NCI-H345 treated with DMSO at 0.1 percent for 48 hours (cell line): ENCODE data around the gene SIGLEC5.
"Not testable (repeated sequence)": the region's sequence is repeated elsewhere in the genome, so short reads cannot be mapped to it uniquely, and the experiment has no call there.

Experiments
- DNase-seq: peaks from one replicate; lab custom pipeline; 2025; ENCODE audit not compliant: unreplicated experiment; lab: John Stamatoyannopoulos, UW

Gene SIGLEC5, protein sequence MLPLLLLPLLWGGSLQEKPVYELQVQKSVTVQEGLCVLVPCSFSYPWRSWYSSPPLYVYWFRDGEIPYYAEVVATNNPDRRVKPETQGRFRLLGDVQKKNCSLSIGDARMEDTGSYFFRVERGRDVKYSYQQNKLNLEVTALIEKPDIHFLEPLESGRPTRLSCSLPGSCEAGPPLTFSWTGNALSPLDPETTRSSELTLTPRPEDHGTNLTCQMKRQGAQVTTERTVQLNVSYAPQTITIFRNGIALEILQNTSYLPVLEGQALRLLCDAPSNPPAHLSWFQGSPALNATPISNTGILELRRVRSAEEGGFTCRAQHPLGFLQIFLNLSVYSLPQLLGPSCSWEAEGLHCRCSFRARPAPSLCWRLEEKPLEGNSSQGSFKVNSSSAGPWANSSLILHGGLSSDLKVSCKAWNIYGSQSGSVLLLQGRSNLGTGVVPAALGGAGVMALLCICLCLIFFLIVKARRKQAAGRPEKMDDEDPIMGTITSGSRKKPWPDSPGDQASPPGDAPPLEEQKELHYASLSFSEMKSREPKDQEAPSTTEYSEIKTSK

DNA sequence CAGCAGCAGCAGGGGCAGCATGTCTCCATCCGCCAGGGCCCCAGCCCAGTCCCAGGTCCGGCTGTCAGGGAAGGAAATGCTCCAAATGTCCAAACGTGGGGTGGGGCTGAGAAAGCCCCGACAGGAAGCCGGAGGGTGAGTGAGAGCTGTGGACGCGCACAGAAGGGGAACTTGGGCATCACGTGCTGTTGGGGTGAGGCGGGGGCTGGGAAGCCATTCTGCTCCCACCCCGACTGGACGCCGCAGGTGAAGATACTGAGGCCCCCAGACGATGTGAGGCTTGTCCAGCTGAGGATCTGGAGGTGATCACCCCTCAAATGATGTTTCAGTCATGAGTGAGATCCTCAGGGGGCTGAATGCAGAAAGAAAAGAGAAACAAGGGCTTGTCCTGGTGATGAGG is at the start of gene SIGLEC5:
Gene SIGLEC5, minus strand, starts transcription at position 87 of the 400 bp plus-strand sequence. Its CDS starts 66 bp downstream, at position 21.
- DNase-seq, result not testable (repeated sequence)

DNA sequence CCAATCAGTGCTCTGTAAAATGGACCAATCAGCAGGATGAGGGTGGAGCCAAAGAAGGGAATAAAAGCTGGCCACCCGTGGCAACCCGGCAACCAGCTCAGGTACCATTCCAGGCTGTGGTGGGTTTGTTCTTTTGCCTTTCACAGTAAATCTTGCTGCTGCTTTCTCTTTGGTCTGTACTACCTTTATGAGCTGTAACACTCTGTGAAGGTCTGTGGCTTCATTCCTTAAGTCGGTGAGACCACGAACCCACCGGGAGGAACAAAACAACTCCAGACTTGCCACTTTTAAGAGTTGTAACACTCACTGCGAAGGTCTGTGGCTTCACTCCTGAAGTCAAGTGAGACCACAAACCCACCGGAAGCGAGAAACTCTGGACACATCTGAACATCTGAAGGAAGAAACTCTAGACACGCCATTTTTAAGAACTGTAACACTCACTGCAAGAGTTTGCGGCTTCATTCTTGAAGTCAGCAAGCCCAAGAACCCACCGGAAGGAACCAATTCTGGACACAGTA is 46.4 kb upstream of the SIGLEC5 start:
- DNase-seq, result no peak

GRCh38 chr19:51675911-51676565 is 45.8 kb upstream of the SIGLEC5 start:
- DNase-seq, result not testable (repeated sequence)

- DNase-seq, result no peak
Observed at GRCh38 chr19:51668216-51668615, 38.0 kb upstream of the SIGLEC5 start.

DNA sequence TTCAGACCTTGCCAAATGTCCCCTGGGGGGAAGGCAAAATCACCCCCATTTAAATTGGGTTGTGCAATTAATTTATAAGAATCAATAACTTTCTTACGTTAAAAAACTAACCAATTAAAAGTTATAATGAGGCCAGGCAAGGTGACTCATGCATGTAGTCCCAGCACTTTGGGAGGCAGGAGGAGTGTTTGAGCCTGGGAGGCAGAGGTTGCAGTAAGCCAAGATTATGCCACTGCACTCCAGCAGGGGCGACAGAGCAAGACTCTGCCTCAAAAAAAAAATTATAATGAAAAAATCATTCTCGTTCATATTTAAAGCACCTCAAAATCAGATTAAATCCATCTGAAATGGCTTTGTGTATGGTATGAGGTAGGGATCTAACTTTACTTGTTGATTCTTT is 34.8 kb upstream of the SIGLEC5 start:
- DNase-seq, result no peak

- no peak for DNase-seq
Observed at GRCh38 chr19:51664131-51664530, 33.9 kb upstream of the SIGLEC5 start.

- no peak for DNase-seq
Observed at GRCh38 chr19:51663650-51664049, 33.4 kb upstream of the SIGLEC5 start.

GRCh38 chr19:51660975-51661600 is 30.9 kb upstream of the SIGLEC5 start:
- no peak for DNase-seq

GRCh38 chr19:51654783-51655182 is 24.6 kb upstream of the SIGLEC5 start:
- DNase-seq, result no peak

- no peak for DNase-seq
Observed at GRCh38 chr19:51653162-51653561, 23.0 kb upstream of the SIGLEC5 start.

- no peak for DNase-seq
Observed at GRCh38 chr19:51652266-51652665, 22.1 kb upstream of the SIGLEC5 start.

DNA sequence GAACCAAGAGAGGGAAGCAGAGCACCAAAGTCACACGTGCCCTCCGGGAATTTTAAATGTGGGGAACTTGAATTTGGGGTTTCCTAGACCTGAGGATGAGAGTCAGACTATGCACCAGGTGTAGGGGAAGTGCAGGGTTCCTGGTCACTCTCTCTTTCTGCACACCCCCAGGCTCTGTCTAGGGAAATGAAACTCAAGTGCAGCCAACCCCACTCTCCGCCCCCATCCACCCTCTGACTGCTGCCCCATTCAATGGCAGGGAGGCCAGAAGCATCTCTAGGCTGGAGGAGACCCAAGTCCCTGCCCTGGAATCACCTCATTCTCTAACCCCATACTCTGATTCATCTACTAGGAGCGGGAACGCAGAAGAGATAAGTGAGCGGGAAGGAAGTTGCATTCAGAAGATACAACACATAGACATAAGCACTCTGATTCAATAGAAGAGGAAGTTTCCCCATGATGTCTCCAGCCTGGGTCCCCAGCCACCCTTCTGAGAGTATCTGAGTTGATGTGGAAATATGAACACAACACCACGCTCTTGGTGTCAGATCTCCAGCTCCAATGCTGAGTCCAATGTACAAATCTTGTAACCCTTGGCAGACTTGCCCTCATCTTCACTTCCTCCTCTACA is 21.1 kb upstream of the SIGLEC5 start:
- no peak for DNase-seq

DNA sequence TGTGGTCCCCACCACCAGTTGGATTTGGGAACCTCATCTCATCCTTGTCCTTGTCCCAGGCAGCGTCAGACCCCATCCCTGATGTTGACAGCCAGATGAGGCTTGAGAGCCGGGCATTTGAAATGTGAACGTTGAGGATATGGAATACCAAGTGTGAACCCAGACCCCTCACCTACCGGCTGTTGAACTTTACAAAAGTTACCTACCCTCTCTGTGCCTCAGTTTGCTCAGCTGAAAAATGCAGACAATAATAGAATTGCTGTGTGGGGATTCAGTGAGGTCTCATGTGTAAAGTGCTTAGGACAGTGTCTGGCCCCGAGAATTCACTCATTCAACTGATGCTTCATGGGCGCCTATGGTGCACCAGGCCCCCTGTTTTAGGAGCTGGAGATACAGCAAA is 17.1 kb upstream of the SIGLEC5 start:
- DNase-seq, result no peak

DNA sequence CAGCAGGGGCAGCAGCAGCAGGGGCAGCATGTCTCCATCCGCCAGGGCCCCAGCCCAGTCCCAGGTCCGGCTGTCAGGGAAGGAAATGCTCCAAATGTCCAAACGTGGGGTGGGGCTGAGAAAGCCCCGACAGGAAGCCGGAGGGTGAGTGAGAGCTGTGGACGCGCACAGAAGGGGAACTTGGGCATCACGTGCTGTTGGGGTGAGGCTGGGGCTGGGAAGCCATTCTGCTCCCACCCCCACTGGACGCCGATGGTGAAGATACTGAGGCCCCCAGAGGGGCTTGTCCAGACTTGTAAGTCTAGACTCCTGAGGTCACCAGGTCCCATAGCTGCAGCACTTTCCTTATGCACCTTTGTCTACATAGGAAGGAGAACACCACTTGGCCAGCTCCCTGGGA is 16.5 kb upstream of the SIGLEC5 start, which contains the start of gene SIGLEC14:
Gene SIGLEC14, minus strand, starts transcription at position 96 of the 400 bp plus-strand sequence. Its CDS starts 66 bp downstream, at position 30.
- DNase-seq, result not testable (repeated sequence)

DNA sequence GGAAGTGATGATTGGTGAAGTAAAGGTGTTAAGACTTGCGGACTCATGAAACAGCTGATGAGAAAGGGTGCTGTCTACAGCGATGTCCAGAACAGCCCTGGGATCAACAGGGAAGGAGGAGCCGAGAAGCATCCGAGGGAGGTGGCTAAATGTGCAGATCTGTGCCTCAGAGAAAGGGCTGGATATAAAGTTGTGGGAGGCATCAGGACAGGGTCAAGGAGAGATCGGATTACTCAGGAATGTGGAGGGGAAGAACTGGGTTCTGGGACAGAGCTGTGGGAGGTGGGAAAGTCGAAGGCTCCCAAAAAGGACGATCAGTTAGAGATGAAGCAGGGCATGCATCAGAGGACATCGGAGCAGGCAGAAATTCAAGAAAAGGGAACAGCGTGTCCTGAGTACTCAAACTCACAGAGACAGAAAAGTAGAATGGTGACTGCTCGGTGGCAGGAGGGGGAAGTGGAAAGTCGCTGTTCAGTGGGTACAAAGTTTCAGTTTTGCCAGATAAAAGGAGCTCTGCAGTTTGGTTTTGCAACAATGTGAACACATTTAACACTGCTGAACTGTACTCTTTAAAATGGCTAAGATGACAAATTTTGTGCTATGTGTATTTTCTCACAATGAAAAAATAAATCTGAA is 14.6 kb upstream of the SIGLEC5 start:
- no peak for DNase-seq

DNA sequence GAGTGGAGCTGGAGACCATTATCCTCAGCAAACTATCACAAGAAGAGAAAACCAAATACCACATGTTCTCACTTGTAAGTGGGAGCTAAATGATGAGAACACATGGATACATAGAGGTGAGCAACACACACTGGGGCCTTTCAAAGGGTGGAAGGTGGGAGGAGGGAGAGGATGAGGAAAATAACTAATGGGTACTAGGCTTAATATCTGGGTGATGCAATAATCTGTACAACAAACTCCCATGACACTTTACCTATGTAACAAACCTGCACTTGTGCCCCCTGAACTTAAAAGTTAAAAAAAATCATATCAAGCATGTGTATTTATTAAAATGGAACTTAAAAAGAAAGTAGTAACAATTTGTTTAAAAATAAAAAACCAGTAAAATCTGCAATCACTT is 11.4 kb upstream of the SIGLEC5 start:
- no peak for DNase-seq

DNA sequence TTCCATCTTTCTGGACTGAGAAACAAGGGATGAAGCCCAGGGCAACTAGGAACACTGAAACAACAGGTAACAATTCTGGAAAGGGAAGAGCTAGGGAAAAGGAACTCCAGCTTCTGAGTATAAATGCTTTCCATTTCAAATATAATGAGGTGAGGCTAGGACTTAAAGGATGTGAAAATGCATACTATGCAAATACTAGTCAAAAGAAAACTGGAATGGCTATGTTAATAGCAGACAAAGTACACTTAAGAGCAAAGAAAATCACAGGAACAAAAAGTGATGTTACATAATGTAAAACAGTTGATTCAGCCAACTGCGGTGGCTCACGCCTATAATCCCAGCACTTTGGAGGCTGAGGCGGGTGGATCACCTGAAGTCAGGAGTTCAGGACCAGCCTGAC is 10.2 kb upstream of the SIGLEC5 start:
- no peak for DNase-seq

- DNase-seq, result no peak
Observed at GRCh38 chr19:51639916-51640315, 9.7 kb upstream of the SIGLEC5 start.

DNA sequence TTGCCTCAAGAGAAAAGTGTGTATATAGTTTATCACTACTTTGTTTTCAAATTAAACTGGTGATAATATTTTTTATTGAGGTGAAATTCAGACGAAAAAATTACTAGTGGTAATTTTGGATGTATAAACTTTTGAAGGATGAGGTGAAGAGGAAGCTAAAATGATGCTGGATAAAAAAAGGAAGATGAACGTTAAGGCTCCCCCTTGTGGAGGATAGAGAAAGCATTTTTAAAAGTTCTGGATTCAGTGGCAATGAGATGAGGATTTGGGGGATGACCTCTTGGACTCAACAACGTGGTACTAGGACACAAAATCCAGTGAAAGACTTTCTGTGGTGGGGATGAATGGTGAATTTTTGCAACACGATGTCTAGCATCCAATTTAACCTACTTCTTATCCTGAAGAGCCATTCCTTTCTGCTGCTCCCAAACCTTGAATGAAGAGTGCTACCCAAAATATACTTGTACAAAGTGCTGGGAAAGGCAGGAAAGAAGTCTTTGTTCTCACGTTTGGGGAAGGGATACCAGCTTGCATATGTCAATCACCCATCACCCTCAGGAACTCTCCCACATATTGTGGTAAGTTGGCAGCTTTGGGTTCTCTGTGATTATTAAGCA is 7.3 kb upstream of the SIGLEC5 start:
- DNase-seq, result no peak

GRCh38 chr19:51632126-51632525 is 1.9 kb upstream of the SIGLEC5 start:
- DNase-seq, result no peak
